Measurements from ENCODE around the gene FYN.

FYN gene

GRCh38 chr6:111829998-111830397 is 43.3 kb downstream of the FYN start:
- no peak for TF ChIP-seq CTCF (IDR thresholded peaks at IDR 0.05; ENCODE audit: low read length, missing control alignments)
- H3K4me3 ChIP-seq (replicated peaks; ENCODE audit: low read depth, low read length): no peak overlapping the region
- DNase-seq (ENCODE audit: low read depth): no peak

- DNase-seq (ENCODE audit: low read depth): no peak
- H3K4me3 ChIP-seq (replicated peaks; ENCODE audit: low read depth, low read length): no peak overlapping the region
- TF ChIP-seq CTCF (IDR thresholded peaks at IDR 0.05; ENCODE audit: low read length, missing control alignments): no peak
These were observed 43.7 kb downstream of the FYN start for GRCh38 chr6:111829581-111829980.

GRCh38 chr6:111828809-111829208 is 44.4 kb downstream of the FYN start:
- no peak overlapping the region for H3K4me3 ChIP-seq (replicated peaks; ENCODE audit: low read depth, low read length)
- DNase-seq (ENCODE audit: low read depth): no peak
- no peak for TF ChIP-seq CTCF (IDR thresholded peaks at IDR 0.05; ENCODE audit: low read length, missing control alignments)

- DNase-seq (ENCODE audit: low read depth): no peak
- TF ChIP-seq CTCF (IDR thresholded peaks at IDR 0.05; ENCODE audit: low read length, missing control alignments): no peak
- no peak overlapping the region for H3K4me3 ChIP-seq (replicated peaks; ENCODE audit: low read depth, low read length)
These were observed 47.7 kb downstream of the FYN start for GRCh38 chr6:111825439-111826086.

- no peak for DNase-seq (ENCODE audit: low read depth)
- H3K4me3 ChIP-seq (replicated peaks; ENCODE audit: low read depth, low read length): no peak overlapping the region
- no peak for TF ChIP-seq CTCF (IDR thresholded peaks at IDR 0.05; ENCODE audit: low read length, missing control alignments)
These were observed 48.5 kb downstream of the FYN start for GRCh38 chr6:111824608-111825337.

GRCh38 chr6:111823831-111824607 is 49.2 kb downstream of the FYN start:
- TF ChIP-seq CTCF (IDR thresholded peaks at IDR 0.05; ENCODE audit: low read length, missing control alignments): no peak
- H3K4me3 ChIP-seq (replicated peaks; ENCODE audit: low read depth, low read length): peak overlapping the region; percentile 35
- DNase-seq (ENCODE audit: low read depth): peak; percentile 84

Data from fibroblast of pulmonary artery (primary cell).